ENCODE measurements around the gene SMCO2.

Gene SMCO2

GRCh38 chr12:27464220-27464554 is 17.7 kb downstream of the SMCO2 start:
- Histone ChIP-seq H3K18ac (ENCODE audit: low read depth in 1 of 2, low read length in 2 of 2) (no peak overlapping the region), H3K9ac (ENCODE audit: low read length) (peak overlapping the region; percentile 60), H4K8ac (ENCODE audit: low read length) (no peak overlapping the region), H3K27me3 (ENCODE audit: control insufficient read depth in 1 of 2, insufficient read depth in 1 of 2, low read length in 2 of 2) (no peaks in the 10 kb centered on the region), H2BK120ac (ENCODE audit: low read depth, low read length) (no peak overlapping the region), H3K36me3 (ENCODE audit: control insufficient read depth in 1 of 2, insufficient read depth in 2 of 2, low read depth in 1 of 2, low read length in 2 of 2) (no peaks in the 10 kb centered on the region), H3K23ac (ENCODE audit: low read length in 2 of 2) (no peak overlapping the region), H3K4ac (ENCODE audit: low read depth in 1 of 2, low read length in 2 of 2) (no peak overlapping the region), H3K27ac (ENCODE audit: low read length, poor library complexity, severe bottlenecking) (no peak overlapping the region), H3K4me3 (ENCODE audit: insufficient read depth in 1 of 2, low read depth in 1 of 2, low read length in 2 of 2) (peak overlapping the region in 1 of 2 experiments; percentile 47), H3K14ac (ENCODE audit: low read length in 2 of 2) (no peak overlapping the region), H3K4me2 (ENCODE audit: low read length, poor library complexity, severe bottlenecking) (no peak overlapping the region), H2BK15ac (ENCODE audit: low read depth, poor library complexity, severe bottlenecking) (no peak overlapping the region), H2AK5ac (ENCODE audit: low read length, severe bottlenecking) (no peak overlapping the region), H4K91ac (ENCODE audit: low read length) (no peak overlapping the region), H3K79me1 (replicated peaks; ENCODE audit: low read length, poor library complexity, severe bottlenecking) (no peaks in the 10 kb centered on the region), H2BK5ac (ENCODE audit: low read depth, low read length, poor library complexity, severe bottlenecking) (no peak overlapping the region), H2AFZ (ENCODE audit: low read depth, low read length) (no peak overlapping the region), H2BK12ac (ENCODE audit: low read length in 2 of 2) (no peak overlapping the region), H3K9me3 (ENCODE audit: control insufficient read depth, low read length) (no peaks in the 10 kb centered on the region), H3K4me1 (ENCODE audit: control insufficient read depth, insufficient read depth, low read depth, low read length) (no peaks in the 10 kb centered on the region)
- peak; percentile 18 for DNase-seq
- WGBS, result 87% methylated on average over 5 of the region's 5 CpGs

GRCh38 chr12:27467641-27468040 is 21.1 kb downstream of the SMCO2 start:
- H3K36me3 ChIP-seq (ENCODE audit: control insufficient read depth in 1 of 2, insufficient read depth in 2 of 2, low read depth in 1 of 2, low read length in 2 of 2), result no peaks in the 10 kb centered on the region
- H3K9ac ChIP-seq (ENCODE audit: low read length), result no peak overlapping the region
- H3K27ac ChIP-seq (ENCODE audit: low read length, poor library complexity, severe bottlenecking), result no peak overlapping the region
- no peak overlapping the region for H2BK15ac ChIP-seq (ENCODE audit: low read depth, poor library complexity, severe bottlenecking)
- H3K14ac ChIP-seq (ENCODE audit: low read length in 2 of 2), result no peak overlapping the region
- H2BK120ac ChIP-seq (ENCODE audit: low read depth, low read length), result no peak overlapping the region
- no peak overlapping the region for H3K4me3 ChIP-seq (ENCODE audit: insufficient read depth in 1 of 2, low read depth in 1 of 2, low read length in 2 of 2)
- H4K8ac ChIP-seq (ENCODE audit: low read length), result no peak overlapping the region
- no peaks in the 10 kb centered on the region for H3K27me3 ChIP-seq (ENCODE audit: control insufficient read depth in 1 of 2, insufficient read depth in 1 of 2, low read length in 2 of 2)
- no peak overlapping the region for H2BK12ac ChIP-seq (ENCODE audit: low read length in 2 of 2)
- no peak overlapping the region for H2BK5ac ChIP-seq (ENCODE audit: low read depth, low read length, poor library complexity, severe bottlenecking)
- H3K4me2 ChIP-seq (ENCODE audit: low read length, poor library complexity, severe bottlenecking), result no peak overlapping the region
- no peaks in the 10 kb centered on the region for H3K79me1 ChIP-seq (replicated peaks; ENCODE audit: low read length, poor library complexity, severe bottlenecking)
- no peak overlapping the region for H4K91ac ChIP-seq (ENCODE audit: low read length)
- H3K9me3 ChIP-seq (ENCODE audit: control insufficient read depth, low read length), result no peaks in the 10 kb centered on the region
- H3K4me1 ChIP-seq (ENCODE audit: control insufficient read depth, insufficient read depth, low read depth, low read length), result no peaks in the 10 kb centered on the region
- H3K18ac ChIP-seq (ENCODE audit: low read depth in 1 of 2, low read length in 2 of 2), result no peak overlapping the region
- H3K23ac ChIP-seq (ENCODE audit: low read length in 2 of 2), result no peak overlapping the region
- no peak overlapping the region for H3K4ac ChIP-seq (ENCODE audit: low read depth in 1 of 2, low read length in 2 of 2)
- DNase-seq, result no peak
- 88% methylated on average over 1 of the region's 3 CpGs for WGBS
- no peak overlapping the region for H2AK5ac ChIP-seq (ENCODE audit: low read length, severe bottlenecking)
- H2AFZ ChIP-seq (ENCODE audit: low read depth, low read length), result no peak overlapping the region

- Histone ChIP-seq H2AFZ (ENCODE audit: low read depth, low read length) (no peak overlapping the region), H3K9ac (ENCODE audit: low read length) (no peak overlapping the region), H3K4me2 (ENCODE audit: low read length, poor library complexity, severe bottlenecking) (no peak overlapping the region), H3K4me3 (ENCODE audit: insufficient read depth in 1 of 2, low read depth in 1 of 2, low read length in 2 of 2) (no peak overlapping the region), H3K36me3 (ENCODE audit: control insufficient read depth in 1 of 2, insufficient read depth in 2 of 2, low read depth in 1 of 2, low read length in 2 of 2) (no peaks in the 10 kb centered on the region), H2BK12ac (ENCODE audit: low read length in 2 of 2) (no peak overlapping the region), H3K27me3 (ENCODE audit: control insufficient read depth in 1 of 2, insufficient read depth in 1 of 2, low read length in 2 of 2) (no peaks in the 10 kb centered on the region), H3K4ac (ENCODE audit: low read depth in 1 of 2, low read length in 2 of 2) (no peak overlapping the region), H4K91ac (ENCODE audit: low read length) (no peak overlapping the region), H4K8ac (ENCODE audit: low read length) (no peak overlapping the region), H3K18ac (ENCODE audit: low read depth in 1 of 2, low read length in 2 of 2) (no peak overlapping the region), H2BK15ac (ENCODE audit: low read depth, poor library complexity, severe bottlenecking) (no peak overlapping the region), H3K4me1 (ENCODE audit: control insufficient read depth, insufficient read depth, low read depth, low read length) (no peaks in the 10 kb centered on the region), H2AK5ac (ENCODE audit: low read length, severe bottlenecking) (no peak overlapping the region), H3K23ac (ENCODE audit: low read length in 2 of 2) (no peak overlapping the region), H3K14ac (ENCODE audit: low read length in 2 of 2) (no peak overlapping the region), H3K79me1 (replicated peaks; ENCODE audit: low read length, poor library complexity, severe bottlenecking) (no peaks in the 10 kb centered on the region), H2BK120ac (ENCODE audit: low read depth, low read length) (no peak overlapping the region), H3K27ac (ENCODE audit: low read length, poor library complexity, severe bottlenecking) (no peak overlapping the region), H2BK5ac (ENCODE audit: low read depth, low read length, poor library complexity, severe bottlenecking) (no peak overlapping the region), H3K9me3 (ENCODE audit: control insufficient read depth, low read length) (no peaks in the 10 kb centered on the region)
- WGBS, result 100% methylated on average over 2 of the region's 2 CpGs
- DNase-seq, result no peak
These were observed 21.7 kb downstream of the SMCO2 start for GRCh38 chr12:27468241-27468640.

GRCh38 chr12:27469176-27469736 is 22.7 kb downstream of the SMCO2 start:
- Histone ChIP-seq H2AK5ac (ENCODE audit: low read length, severe bottlenecking) (no peak overlapping the region), H3K79me1 (replicated peaks; ENCODE audit: low read length, poor library complexity, severe bottlenecking) (no peaks in the 10 kb centered on the region), H3K27me3 (ENCODE audit: control insufficient read depth in 1 of 2, insufficient read depth in 1 of 2, low read length in 2 of 2) (no peaks in the 10 kb centered on the region), H3K9me3 (ENCODE audit: control insufficient read depth, low read length) (no peaks in the 10 kb centered on the region), H3K4me3 (ENCODE audit: insufficient read depth in 1 of 2, low read depth in 1 of 2, low read length in 2 of 2) (no peak overlapping the region), H3K14ac (ENCODE audit: low read length in 2 of 2) (no peak overlapping the region), H2AFZ (ENCODE audit: low read depth, low read length) (no peak overlapping the region), H3K4me1 (ENCODE audit: control insufficient read depth, insufficient read depth, low read depth, low read length) (no peaks in the 10 kb centered on the region), H3K18ac (ENCODE audit: low read depth in 1 of 2, low read length in 2 of 2) (no peak overlapping the region), H2BK5ac (ENCODE audit: low read depth, low read length, poor library complexity, severe bottlenecking) (no peak overlapping the region), H2BK12ac (ENCODE audit: low read length in 2 of 2) (no peak overlapping the region), H3K4ac (ENCODE audit: low read depth in 1 of 2, low read length in 2 of 2) (no peak overlapping the region), H2BK15ac (ENCODE audit: low read depth, poor library complexity, severe bottlenecking) (no peak overlapping the region), H3K36me3 (ENCODE audit: control insufficient read depth in 1 of 2, insufficient read depth in 2 of 2, low read depth in 1 of 2, low read length in 2 of 2) (no peaks in the 10 kb centered on the region), H3K4me2 (ENCODE audit: low read length, poor library complexity, severe bottlenecking) (no peak overlapping the region), H3K9ac (ENCODE audit: low read length) (no peak overlapping the region), H4K8ac (ENCODE audit: low read length) (no peak overlapping the region), H3K23ac (ENCODE audit: low read length in 2 of 2) (no peak overlapping the region), H2BK120ac (ENCODE audit: low read depth, low read length) (no peak overlapping the region), H4K91ac (ENCODE audit: low read length) (no peak overlapping the region), H3K27ac (ENCODE audit: low read length, poor library complexity, severe bottlenecking) (no peak overlapping the region)
- WGBS, result 88% methylated on average over 1 of the region's 1 CpG
- DNase-seq, result no peak

Data from mesenchymal stem cell (in vitro differentiated cells and primary cell).